Stimulated activated CD8-positive, alpha-beta memory T cell treated with anti-CD3 and anti-CD28 coated beads, Interleukin-7, amount 100 ng/mL, for 24 hours (primary cell): ENCODE data around the gene ARPC4.
A peak's percentile ranks its signal among the peaks of the same experiment; 100 is the strongest.

Source experiments
- DNase-seq: peaks from one replicate; pipeline ENCODE4 v3.0.0-alpha.2; 2020; ENCODE audit warnings: low read depth

ARPC4 gene

GRCh38 chr3:9792405-9793160 is at the start of gene ARPC4, which contains the start of gene TADA3:
Gene ARPC4 (plus strand): TSS chr3:9793082. CDS start chr3:9793122, 40 bp downstream.
Gene TADA3 (minus strand): TSS chr3:9792473. CDS start chr3:9791466, 1,007 bp downstream.
- peak; percentile 81 for DNase-seq

- DNase-seq = no peak
Measured at GRCh38 chr3:9743548-9743947, 49.3 kb upstream of the ARPC4 start.

GRCh38 chr3:9744162-9744561 is 48.7 kb upstream of the ARPC4 start:
- no peak for DNase-seq

GRCh38 chr3:9745521-9745920 is 47.4 kb upstream of the ARPC4 start:
- DNase-seq = no peak

- no peak for DNase-seq
Measured at GRCh38 chr3:9746330-9746729, 46.6 kb upstream of the ARPC4 start.

GRCh38 chr3:9747267-9747666 is 45.6 kb upstream of the ARPC4 start:
- no peak for DNase-seq

GRCh38 chr3:9748031-9748430 is 44.9 kb upstream of the ARPC4 start:
- no peak for DNase-seq

GRCh38 chr3:9749296-9749644 is 43.6 kb upstream of the ARPC4 start:
- no peak for DNase-seq

- DNase-seq = peak; percentile 91
Measured at GRCh38 chr3:9749645-9750555, 43.0 kb upstream of the ARPC4 start, which contains the start of gene OGG1. Gene OGG1 (plus strand): TSS chr3:9749952. CDS start chr3:9750287, 335 bp downstream.

- DNase-seq = no peak
Measured at GRCh38 chr3:9750556-9751411, 42.1 kb upstream of the ARPC4 start.

GRCh38 chr3:9754678-9755077 is 38.2 kb upstream of the ARPC4 start:
- no peak for DNase-seq

- no peak for DNase-seq
Measured at GRCh38 chr3:9757427-9757826, 35.5 kb upstream of the ARPC4 start.

GRCh38 chr3:9760779-9761505 is 31.9 kb upstream of the ARPC4 start:
- DNase-seq = no peak

- DNase-seq = no peak
Measured at GRCh38 chr3:9761919-9762318, 31.0 kb upstream of the ARPC4 start.

GRCh38 chr3:9762871-9763270 is 30.0 kb upstream of the ARPC4 start:
- no peak for DNase-seq

- no peak for DNase-seq
Measured at GRCh38 chr3:9765865-9766264, 27.0 kb upstream of the ARPC4 start.

- DNase-seq = no peak
Measured at GRCh38 chr3:9767418-9767817, 25.5 kb upstream of the ARPC4 start.

- no peak for DNase-seq
Measured at GRCh38 chr3:9768141-9768775, 24.6 kb upstream of the ARPC4 start.

GRCh38 chr3:9769012-9769411 is 23.9 kb upstream of the ARPC4 start:
- no peak for DNase-seq

GRCh38 chr3:9769426-9770275 is 23.2 kb upstream of the ARPC4 start, which contains the start of gene CAMK1:
Gene CAMK1 (minus strand): TSS chr3:9769947. CDS start chr3:9767749, 2,198 bp downstream.
- no peak for DNase-seq
